Chondrocyte (in vitro differentiated cells): ENCODE measurements around the gene GBP1. TPM values are rescaled to one million over a fixed set of nuclear protein-coding genes. Genes with fewer than 3 reads are reported as not detected.
A peak's percentile ranks its signal among the peaks of the same experiment; 100 is the strongest.
"Not testable (repeated sequence)": the region's sequence is repeated elsewhere in the genome, so short reads cannot be mapped to it uniquely, and the experiment has no call there.

Experiments
- DNase-seq: peaks from one replicate; pipeline ENCODE4 v3.0.0; 2021; ENCODE audit warnings: mixed read lengths, low spot score
- H3K27ac Mint-ChIP-seq: one replicate; pipeline ENCODE4 v1.8.0; 2021; ENCODE audit warnings: mild to moderate bottlenecking, moderate library complexity, mixed read lengths; ENCODE audit not compliant: unreplicated experiment
- H3K27me3 Mint-ChIP-seq: 2 replicates; pipeline ENCODE4 v1.8.0; 2021; ENCODE audit warnings: low read depth, mixed read lengths
- H3K36me3 Mint-ChIP-seq: 2 replicates; pipeline ENCODE4 v1.8.0; 2021; ENCODE audit warnings: low read depth, mixed read lengths
- H3K4me1 Mint-ChIP-seq: 2 replicates; pipeline ENCODE4 v1.8.0; 2021; ENCODE audit warnings: low read depth, mild to moderate bottlenecking, mixed read lengths
- H3K4me3 Mint-ChIP-seq: one replicate; pipeline ENCODE4 v1.8.0; 2021; ENCODE audit warnings: mild to moderate bottlenecking, moderate library complexity, mixed read lengths; ENCODE audit not compliant: unreplicated experiment
- H3K9me3 Mint-ChIP-seq: 2 replicates; pipeline ENCODE4 v1.8.0; 2021; ENCODE audit warnings: low read depth, mixed read lengths
- total RNA-seq: library from RNA; stranded (reverse); gene quantifications from 3 replicates; pipeline ENCODE4 v1.2.1, GENCODE V29; 2021
- TF ChIP-seq, protein P1 (sequence below): fragments of 200-600 bp; sonication (generic); IDR thresholded peaks from 2 replicates; pipeline ENCODE4 v1.5.0; 2021; ENCODE audit warnings: antibody characterized with exemption, mild to moderate bottlenecking, moderate library complexity

GBP1 gene
- total RNA-seq, 1 donor from 2014 or later, result 12.9 TPM

- peak overlapping the region; percentile 65 for H3K27ac Mint-ChIP-seq
- DNase-seq, result no peak
- no peak overlapping the region for H3K4me3 Mint-ChIP-seq
- H3K36me3 Mint-ChIP-seq, result peaks cover 7% of the 10 kb centered on the region
- H3K9me3 Mint-ChIP-seq, result no peaks in the 10 kb centered on the region
- TF ChIP-seq, protein P1, sequence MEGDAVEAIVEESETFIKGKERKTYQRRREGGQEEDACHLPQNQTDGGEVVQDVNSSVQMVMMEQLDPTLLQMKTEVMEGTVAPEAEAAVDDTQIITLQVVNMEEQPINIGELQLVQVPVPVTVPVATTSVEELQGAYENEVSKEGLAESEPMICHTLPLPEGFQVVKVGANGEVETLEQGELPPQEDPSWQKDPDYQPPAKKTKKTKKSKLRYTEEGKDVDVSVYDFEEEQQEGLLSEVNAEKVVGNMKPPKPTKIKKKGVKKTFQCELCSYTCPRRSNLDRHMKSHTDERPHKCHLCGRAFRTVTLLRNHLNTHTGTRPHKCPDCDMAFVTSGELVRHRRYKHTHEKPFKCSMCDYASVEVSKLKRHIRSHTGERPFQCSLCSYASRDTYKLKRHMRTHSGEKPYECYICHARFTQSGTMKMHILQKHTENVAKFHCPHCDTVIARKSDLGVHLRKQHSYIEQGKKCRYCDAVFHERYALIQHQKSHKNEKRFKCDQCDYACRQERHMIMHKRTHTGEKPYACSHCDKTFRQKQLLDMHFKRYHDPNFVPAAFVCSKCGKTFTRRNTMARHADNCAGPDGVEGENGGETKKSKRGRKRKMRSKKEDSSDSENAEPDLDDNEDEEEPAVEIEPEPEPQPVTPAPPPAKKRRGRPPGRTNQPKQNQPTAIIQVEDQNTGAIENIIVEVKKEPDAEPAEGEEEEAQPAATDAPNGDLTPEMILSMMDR, result no peak
- peaks cover 3% of the 10 kb centered on the region for H3K4me1 Mint-ChIP-seq
- H3K27me3 Mint-ChIP-seq, result peaks cover 1% of the 10 kb centered on the region
Measured at GRCh38 chr1:89047734-89048133, 17.3 kb downstream of the GBP1 start.

- not testable (repeated sequence) for H3K36me3 Mint-ChIP-seq, H3K9me3 Mint-ChIP-seq, DNase-seq, H3K27ac Mint-ChIP-seq, H3K4me1 Mint-ChIP-seq, H3K4me3 Mint-ChIP-seq, H3K27me3 Mint-ChIP-seq
Measured at GRCh38 chr1:89046318-89047183, 18.5 kb downstream of the GBP1 start.

DNA sequence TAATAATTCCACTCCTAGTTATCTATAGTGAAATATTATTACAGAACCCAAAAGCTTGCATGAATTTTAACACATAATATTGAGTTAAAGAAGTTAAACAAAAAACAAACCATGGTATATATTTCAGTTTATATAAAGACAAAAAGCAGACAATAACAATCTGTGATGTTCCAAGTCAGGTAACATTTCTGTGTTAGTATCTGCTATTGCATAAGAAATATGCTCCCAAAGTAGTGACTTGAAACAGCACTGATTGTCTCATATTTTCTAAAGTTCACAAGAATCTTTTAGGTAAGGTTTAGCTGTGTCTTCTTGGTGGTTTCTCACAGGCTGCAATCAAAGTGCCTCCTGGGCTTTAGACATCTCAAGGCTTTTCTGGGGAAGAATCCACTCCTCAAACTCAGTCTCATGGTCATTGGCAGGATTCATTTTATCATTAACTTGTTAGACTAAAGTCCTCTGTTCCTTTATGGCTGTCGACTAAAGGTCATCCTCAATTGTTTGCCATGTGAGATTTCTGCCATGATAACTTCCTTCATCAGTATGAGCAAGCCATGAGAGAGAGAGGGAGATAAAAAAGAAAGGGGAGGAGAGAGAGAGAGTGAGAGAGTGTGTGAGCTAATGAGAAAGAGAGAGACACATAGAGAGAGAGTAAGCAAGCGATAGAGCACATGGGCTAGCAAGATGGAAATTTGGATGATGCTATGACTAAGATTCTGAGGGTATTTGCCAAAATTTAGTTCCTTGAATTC is 19.9 kb downstream of the GBP1 start:
- DNase-seq, result no peak
- peaks cover 4% of the 10 kb centered on the region for H3K9me3 Mint-ChIP-seq
- peaks cover 4% of the 10 kb centered on the region for H3K36me3 Mint-ChIP-seq
- no peak overlapping the region for H3K4me3 Mint-ChIP-seq
- peaks cover under 1% of the 10 kb centered on the region for H3K27me3 Mint-ChIP-seq
- H3K27ac Mint-ChIP-seq, result no peak overlapping the region
- peaks cover 7% of the 10 kb centered on the region for H3K4me1 Mint-ChIP-seq
- TF ChIP-seq, protein P1, result no peak

GRCh38 chr1:89043940-89044339 is 21.1 kb downstream of the GBP1 start:
- Mint-ChIP-seq H3K27ac (no peak overlapping the region), H3K36me3 (peaks cover 3% of the 10 kb centered on the region), H3K27me3 (peaks cover 3% of the 10 kb centered on the region), H3K9me3 (peaks cover 4% of the 10 kb centered on the region), H3K4me3 (no peak overlapping the region), H3K4me1 (peaks cover 7% of the 10 kb centered on the region)
- TF ChIP-seq, protein P1, result no peak
- no peak for DNase-seq

GRCh38 chr1:89042491-89042890 is 22.5 kb downstream of the GBP1 start:
- Mint-ChIP-seq H3K9me3 (peaks cover 4% of the 10 kb centered on the region), H3K27ac (no peak overlapping the region), H3K36me3 (peaks cover 1% of the 10 kb centered on the region), H3K4me1 (peaks cover 3% of the 10 kb centered on the region), H3K27me3 (peaks cover 10% of the 10 kb centered on the region), H3K4me3 (no peak overlapping the region)
- no peak for DNase-seq
- TF ChIP-seq, protein P1, result no peak
